ENCODE results near the gene P3H4. TPM values are rescaled to one million over a fixed set of nuclear protein-coding genes. Genes with fewer than 3 reads are reported as not detected.
A peak's percentile ranks its signal among the peaks of the same experiment; 100 is the strongest.

The P3H4 gene
- polyA plus RNA-seq, 1 donor (not counting 4 experiments of a cell fraction or from before 2014, with no cell fraction given) = 4.2 TPM

DNA sequence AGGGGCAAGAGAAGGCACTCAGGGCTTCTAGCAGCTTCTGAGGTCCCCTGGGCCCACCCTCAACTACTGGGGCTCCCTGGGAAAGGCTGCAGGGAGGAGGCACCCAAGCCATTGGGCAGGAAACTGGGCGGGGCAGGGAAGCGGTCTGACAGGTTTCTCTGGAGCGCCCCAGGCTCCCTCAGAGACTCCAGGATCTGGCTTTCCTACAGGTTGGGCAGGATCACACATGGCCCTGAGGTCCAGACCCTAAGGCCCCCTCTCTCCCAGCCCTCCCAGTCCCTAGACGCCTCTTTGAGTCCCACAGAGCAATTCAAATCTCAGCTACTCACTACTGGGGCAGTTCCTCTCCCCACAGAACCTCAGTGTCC is 39.5 kb downstream of the P3H4 start:
- DNase-seq (ENCODE audit: low read depth, low spot score) = no peak
- H3K4me3 ChIP-seq (ENCODE audit: control insufficient read depth in 2 of 3, extremely low read depth in 1 of 3, insufficient read depth in 2 of 3, low read depth in 1 of 3, low read length in 3 of 3) = peak overlapping the region in 1 of 3 experiments; percentile 41
- H3K9ac ChIP-seq (ENCODE audit: control insufficient read depth, extremely low read depth, insufficient read depth, low read length) = peak overlapping the region; percentile 81

DNA sequence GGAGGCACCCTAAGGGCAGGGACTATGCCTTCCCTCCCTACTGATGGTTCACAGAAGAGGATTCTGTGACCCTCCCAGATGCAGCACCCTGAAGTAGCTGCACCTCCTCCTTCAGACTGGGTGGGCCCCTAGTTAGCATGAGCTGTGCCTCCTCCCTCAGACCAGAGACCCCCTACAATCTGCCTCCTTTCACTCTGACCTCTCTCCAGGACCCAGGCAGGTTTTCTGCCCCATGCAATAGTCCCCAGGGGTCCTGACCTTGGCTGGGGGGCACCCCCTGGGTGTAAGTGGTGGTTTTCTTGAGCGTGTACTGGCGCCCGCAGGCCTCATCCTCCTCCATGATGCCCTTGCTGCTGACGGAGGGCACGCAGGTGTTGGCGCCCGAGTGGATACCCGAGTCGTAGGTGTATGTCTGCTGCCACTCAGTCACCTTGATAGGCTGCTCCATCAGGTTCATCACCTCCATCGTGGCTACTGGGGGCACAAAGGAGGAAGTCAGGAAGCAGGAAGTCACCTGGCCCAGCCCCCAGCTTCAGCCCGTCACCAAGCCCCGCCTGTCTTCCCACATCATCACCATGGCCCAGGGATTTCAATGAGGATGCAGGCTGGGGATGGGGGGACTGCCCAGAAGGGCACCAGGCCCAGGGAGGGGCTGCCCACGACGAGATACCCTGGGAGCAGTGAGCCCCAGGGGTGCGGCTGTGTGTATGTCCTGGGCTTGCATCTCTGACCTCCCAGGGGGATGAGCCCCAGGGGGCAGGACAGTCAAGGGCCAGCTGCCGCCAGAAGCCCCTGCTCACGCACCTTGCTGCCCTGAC is 40.2 kb downstream of the P3H4 start:
- TF ChIP-seq EZH2 (IDR thresholded peaks at IDR 0.05; ENCODE audit: low read length) = no peak
- TF ChIP-seq, protein P1, sequence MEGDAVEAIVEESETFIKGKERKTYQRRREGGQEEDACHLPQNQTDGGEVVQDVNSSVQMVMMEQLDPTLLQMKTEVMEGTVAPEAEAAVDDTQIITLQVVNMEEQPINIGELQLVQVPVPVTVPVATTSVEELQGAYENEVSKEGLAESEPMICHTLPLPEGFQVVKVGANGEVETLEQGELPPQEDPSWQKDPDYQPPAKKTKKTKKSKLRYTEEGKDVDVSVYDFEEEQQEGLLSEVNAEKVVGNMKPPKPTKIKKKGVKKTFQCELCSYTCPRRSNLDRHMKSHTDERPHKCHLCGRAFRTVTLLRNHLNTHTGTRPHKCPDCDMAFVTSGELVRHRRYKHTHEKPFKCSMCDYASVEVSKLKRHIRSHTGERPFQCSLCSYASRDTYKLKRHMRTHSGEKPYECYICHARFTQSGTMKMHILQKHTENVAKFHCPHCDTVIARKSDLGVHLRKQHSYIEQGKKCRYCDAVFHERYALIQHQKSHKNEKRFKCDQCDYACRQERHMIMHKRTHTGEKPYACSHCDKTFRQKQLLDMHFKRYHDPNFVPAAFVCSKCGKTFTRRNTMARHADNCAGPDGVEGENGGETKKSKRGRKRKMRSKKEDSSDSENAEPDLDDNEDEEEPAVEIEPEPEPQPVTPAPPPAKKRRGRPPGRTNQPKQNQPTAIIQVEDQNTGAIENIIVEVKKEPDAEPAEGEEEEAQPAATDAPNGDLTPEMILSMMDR (optimal IDR thresholded peaks at IDR 0.05 in 1 of 3, IDR thresholded peaks at IDR 0.05 in 1 of 3, conservative IDR thresholded peaks at IDR 0.05 in 1 of 3; ENCODE audit: extremely low read depth in 1 of 3, insufficient read depth in 2 of 3, low read length in 3 of 3) = no peak
- DNase-seq (ENCODE audit: low read depth, low spot score) (no peak), FAIRE-seq (no peak)
- Histone ChIP-seq H3K9me3 (ENCODE audit: control insufficient read depth, low read depth, low read length) (no peaks in the 10 kb centered on the region), H4K20me1 (ENCODE audit: control insufficient read depth, extremely low read depth, insufficient read depth, low read length) (peaks cover 24% of the 10 kb centered on the region), H3K79me2 (ENCODE audit: control insufficient read depth, insufficient read depth, low read length) (peaks cover 72% of the 10 kb centered on the region), H3K36me3 (ENCODE audit: control insufficient read depth in 2 of 2, extremely low read depth in 1 of 2, insufficient read depth in 2 of 2, low read length in 2 of 2) (peaks cover 44 to 51% of the 10 kb centered on the region in 2 experiments), H3K9me1 (ENCODE audit: control insufficient read depth, extremely low read depth, insufficient read depth, low read length) (peaks cover 3% of the 10 kb centered on the region), H3K4me2 (ENCODE audit: control insufficient read depth, extremely low read depth, insufficient read depth, low read depth, low read length) (peak overlapping the region; percentile 63), H3K9ac (ENCODE audit: control insufficient read depth, extremely low read depth, insufficient read depth, low read length) (peak overlapping the region; percentile 47), H3K27me3 (ENCODE audit: control insufficient read depth, extremely low read depth, insufficient read depth, low read length) (no peaks in the 10 kb centered on the region), H3K4me1 (ENCODE audit: control insufficient read depth, extremely low read depth, insufficient read depth, low read length) (peaks cover 49% of the 10 kb centered on the region), H2AFZ (ENCODE audit: control insufficient read depth, low read length) (no peak overlapping the region), H3K27ac (ENCODE audit: control insufficient read depth, insufficient read depth, low read length) (peak overlapping the region; percentile 98), H3K4me3 (ENCODE audit: control insufficient read depth in 2 of 3, extremely low read depth in 1 of 3, insufficient read depth in 2 of 3, low read depth in 1 of 3, low read length in 3 of 3) (peak overlapping the region in 1 of 3 experiments; percentile 41)
- dilution Hi-C loops (cut with MboI; ENCODE audit: extremely low pct_ligation_motif_present, low sequenced_read_pairs) = no loop called here

More for the DNA sequence above, 39.5 kb downstream of the P3H4 start:
- peak overlapping the region; percentile 98 for H3K27ac ChIP-seq (ENCODE audit: control insufficient read depth, insufficient read depth, low read length)
- TF ChIP-seq, protein P1 (optimal IDR thresholded peaks at IDR 0.05 in 1 of 3, IDR thresholded peaks at IDR 0.05 in 1 of 3, conservative IDR thresholded peaks at IDR 0.05 in 1 of 3; ENCODE audit: extremely low read depth in 1 of 3, insufficient read depth in 2 of 3, low read length in 3 of 3) = no peak
- TF ChIP-seq EZH2 (IDR thresholded peaks at IDR 0.05; ENCODE audit: low read length) = no peak
- FAIRE-seq = peak; percentile 83
- H3K9me3 ChIP-seq (ENCODE audit: control insufficient read depth, low read depth, low read length) = no peaks in the 10 kb centered on the region
- peaks cover 53% of the 10 kb centered on the region for H3K4me1 ChIP-seq (ENCODE audit: control insufficient read depth, extremely low read depth, insufficient read depth, low read length)
- no peak overlapping the region for H2AFZ ChIP-seq (ENCODE audit: control insufficient read depth, low read length)
- peaks cover 3% of the 10 kb centered on the region for H3K9me1 ChIP-seq (ENCODE audit: control insufficient read depth, extremely low read depth, insufficient read depth, low read length)
- peaks cover 74% of the 10 kb centered on the region for H3K79me2 ChIP-seq (ENCODE audit: control insufficient read depth, insufficient read depth, low read length)
- dilution Hi-C loops (cut with MboI; ENCODE audit: extremely low pct_ligation_motif_present, low sequenced_read_pairs) = no loop called here
- peaks cover 24% of the 10 kb centered on the region for H4K20me1 ChIP-seq (ENCODE audit: control insufficient read depth, extremely low read depth, insufficient read depth, low read length)
- H3K27me3 ChIP-seq (ENCODE audit: control insufficient read depth, extremely low read depth, insufficient read depth, low read length) = no peaks in the 10 kb centered on the region
- H3K4me2 ChIP-seq (ENCODE audit: control insufficient read depth, extremely low read depth, insufficient read depth, low read depth, low read length) = peak overlapping the region; percentile 63
- H3K36me3 ChIP-seq (ENCODE audit: control insufficient read depth in 2 of 2, extremely low read depth in 1 of 2, insufficient read depth in 2 of 2, low read length in 2 of 2) = peaks cover 44 to 55% of the 10 kb centered on the region in 2 experiments
